Large intestine (tissue), 3 donors: Measurements from ENCODE around the gene MSI2. TPM values are rescaled to one million over a fixed set of nuclear protein-coding genes. Genes with fewer than 3 reads are reported as not detected.

ENCODE experiments used
- DNase-seq, 2 donors: peaks; one replicate each; pipeline versions ENCODE4 v3.0.0 to v3.0.0-alpha.2; 2013
- H3K27ac ChIP-seq: one replicate; pipeline ENCODE4 v1.5.1; 2013; ENCODE audit warnings: low read length
- H3K27me3 ChIP-seq: 2 replicates; pipeline ENCODE4 v1.6.1; 2013; ENCODE audit warnings: low read length; ENCODE audit not compliant: control insufficient read depth, insufficient read depth
- H3K36me3 ChIP-seq: 2 replicates; pipeline ENCODE4 v1.6.1; 2013; ENCODE audit warnings: low read length; ENCODE audit not compliant: control insufficient read depth, insufficient read depth
- H3K4me1 ChIP-seq: one replicate; pipeline ENCODE4 v1.6.1; 2013; ENCODE audit warnings: low read length; ENCODE audit not compliant: control insufficient read depth, insufficient read depth
- H3K4me3 ChIP-seq: one replicate; pipeline ENCODE4 v1.5.1; 2013; ENCODE audit warnings: low read length
- H3K9me3 ChIP-seq: one replicate; pipeline ENCODE4 v1.6.1; 2013; ENCODE audit warnings: mild to moderate bottlenecking, low read depth, low read length, moderate library complexity; ENCODE audit not compliant: control insufficient read depth
- WGBS: methylation state at CpG from one replicate; pipeline ENCODE4 v1.1.5; 2013; ENCODE audit warnings: low lambda C conversion rate; ENCODE audit not compliant: insufficient coverage; 5-methylcytosine and 5-hydroxymethylcytosine counted together
- polyA plus RNA-seq: library from polyadenylated mRNA; unstranded; fragments of 120-200 nt; gene quantifications from one replicate; pipeline ENCODE4 v1.2.1, GENCODE V29; 2013

MSI2 gene
- polyA plus RNA-seq, 1 donor = 46.1 TPM

GRCh38 chr17:57569853-57570252, 313.5 kb downstream of the MSI2 start:
- H3K4me3 ChIP-seq = no peak overlapping the region
- DNase-seq = no peak
- 100% methylated on average over 1 of the region's 7 CpGs for WGBS
- peaks cover 9% of the 10 kb centered on the region for H3K4me1 ChIP-seq
- H3K36me3 ChIP-seq = no peaks in the 10 kb centered on the region
- H3K9me3 ChIP-seq = no peaks in the 10 kb centered on the region
- no peaks in the 10 kb centered on the region for H3K27me3 ChIP-seq
- no peak overlapping the region for H3K27ac ChIP-seq

GRCh38 chr17:57570724-57571344, 314.5 kb downstream of the MSI2 start:
- H3K4me1 ChIP-seq = no peaks in the 10 kb centered on the region
- H3K36me3 ChIP-seq = no peaks in the 10 kb centered on the region
- no peak overlapping the region for H3K4me3 ChIP-seq
- no peak for DNase-seq
- no peak overlapping the region for H3K27ac ChIP-seq
- WGBS = no CpG with 5 or more reads among the region's 10 CpGs
- no peaks in the 10 kb centered on the region for H3K27me3 ChIP-seq
- H3K9me3 ChIP-seq = no peaks in the 10 kb centered on the region

DNA sequence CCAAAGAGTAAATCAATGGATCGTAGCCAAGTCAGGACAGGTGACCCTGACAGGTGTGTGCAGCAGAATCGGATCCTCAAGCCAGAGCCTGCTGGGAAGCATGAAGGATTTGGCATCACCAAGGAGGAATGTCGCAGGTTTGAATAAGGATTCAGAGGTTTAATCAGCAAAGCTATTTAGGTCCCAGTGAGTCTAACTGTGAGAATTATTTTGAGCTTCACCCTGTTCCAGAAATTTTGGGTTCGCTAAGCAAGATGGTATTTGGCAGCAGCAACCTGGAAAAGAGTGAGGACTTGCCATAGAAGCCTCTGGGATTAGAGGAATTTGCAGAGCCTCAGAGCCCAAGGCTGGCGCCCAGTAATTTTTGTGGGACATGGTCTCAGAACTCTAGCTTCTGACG, 315.7 kb downstream of the MSI2 start:
- Histone ChIP-seq H3K36me3 (no peaks in the 10 kb centered on the region), H3K9me3 (no peaks in the 10 kb centered on the region), H3K4me3 (no peak overlapping the region), H3K27me3 (no peaks in the 10 kb centered on the region), H3K4me1 (peaks cover under 1% of the 10 kb centered on the region), H3K27ac (no peak overlapping the region)
- no peak for DNase-seq
- WGBS = no CpG with 5 or more reads among the region's 6 CpGs

- Histone ChIP-seq H3K4me3 (no peak overlapping the region), H3K9me3 (no peaks in the 10 kb centered on the region), H3K27me3 (no peaks in the 10 kb centered on the region), H3K4me1 (peaks cover 5% of the 10 kb centered on the region), H3K27ac (no peak overlapping the region), H3K36me3 (no peaks in the 10 kb centered on the region)
- WGBS = no CpG with 5 or more reads among the region's 13 CpGs
- no peak for DNase-seq
These were observed 316.3 kb downstream of the MSI2 start for GRCh38 chr17:57572600-57572999.

DNA sequence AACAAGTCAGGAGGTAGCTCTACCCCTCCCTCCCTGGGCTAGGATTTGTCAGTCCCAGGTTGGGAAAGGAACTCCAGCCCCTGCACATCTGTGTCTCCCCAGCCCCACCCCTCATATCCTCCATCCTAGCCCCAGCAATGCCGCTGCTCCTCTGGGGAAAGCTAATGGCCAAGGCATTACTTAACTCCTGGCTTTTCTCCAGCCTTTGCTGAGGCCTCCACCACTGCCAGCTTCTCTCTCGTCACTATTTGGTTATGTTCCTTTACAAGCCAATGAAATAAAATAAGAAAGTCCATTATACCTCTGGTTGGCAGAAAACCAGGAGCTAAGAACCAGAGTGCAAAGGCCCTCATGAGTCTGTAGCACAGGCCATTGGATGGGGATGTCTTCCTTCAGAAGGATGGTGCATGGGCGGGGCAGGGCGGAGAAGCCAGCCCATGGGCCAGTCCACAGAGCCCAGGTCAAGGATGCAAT, 317.8 kb downstream of the MSI2 start:
- no peak for DNase-seq
- no CpG with 5 or more reads among the region's 4 CpGs for WGBS
- H3K27me3 ChIP-seq = no peaks in the 10 kb centered on the region
- H3K27ac ChIP-seq = no peak overlapping the region
- H3K4me3 ChIP-seq = no peak overlapping the region
- no peaks in the 10 kb centered on the region for H3K9me3 ChIP-seq
- H3K4me1 ChIP-seq = peaks cover 14% of the 10 kb centered on the region
- H3K36me3 ChIP-seq = no peaks in the 10 kb centered on the region

DNA sequence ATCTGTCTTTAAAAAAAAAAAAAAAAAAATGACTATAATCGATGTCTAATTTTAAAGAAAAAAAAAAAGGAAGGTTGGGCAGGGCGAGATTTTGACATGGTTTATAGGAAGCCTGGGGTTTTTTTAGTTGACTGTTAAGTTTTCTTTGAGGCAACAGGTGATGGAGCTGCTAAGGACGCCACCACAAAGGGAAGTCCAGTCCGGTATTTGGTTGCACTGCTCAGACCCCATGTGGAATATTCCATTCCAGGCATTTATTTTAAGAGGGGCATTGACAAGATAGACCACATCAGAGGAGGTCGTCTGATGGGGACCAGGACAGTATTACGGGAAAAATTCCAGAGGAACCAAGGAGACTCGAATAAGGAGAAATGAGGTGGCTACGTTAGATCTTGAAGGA, 320.4 kb downstream of the MSI2 start:
- no peaks in the 10 kb centered on the region for H3K36me3 ChIP-seq
- peaks cover 14% of the 10 kb centered on the region for H3K4me1 ChIP-seq
- no peak overlapping the region for H3K4me3 ChIP-seq
- no peaks in the 10 kb centered on the region for H3K9me3 ChIP-seq
- no peaks in the 10 kb centered on the region for H3K27me3 ChIP-seq
- no peak overlapping the region for H3K27ac ChIP-seq
- WGBS = 92% methylated on average over 2 of the region's 8 CpGs
- DNase-seq = no peak

DNA sequence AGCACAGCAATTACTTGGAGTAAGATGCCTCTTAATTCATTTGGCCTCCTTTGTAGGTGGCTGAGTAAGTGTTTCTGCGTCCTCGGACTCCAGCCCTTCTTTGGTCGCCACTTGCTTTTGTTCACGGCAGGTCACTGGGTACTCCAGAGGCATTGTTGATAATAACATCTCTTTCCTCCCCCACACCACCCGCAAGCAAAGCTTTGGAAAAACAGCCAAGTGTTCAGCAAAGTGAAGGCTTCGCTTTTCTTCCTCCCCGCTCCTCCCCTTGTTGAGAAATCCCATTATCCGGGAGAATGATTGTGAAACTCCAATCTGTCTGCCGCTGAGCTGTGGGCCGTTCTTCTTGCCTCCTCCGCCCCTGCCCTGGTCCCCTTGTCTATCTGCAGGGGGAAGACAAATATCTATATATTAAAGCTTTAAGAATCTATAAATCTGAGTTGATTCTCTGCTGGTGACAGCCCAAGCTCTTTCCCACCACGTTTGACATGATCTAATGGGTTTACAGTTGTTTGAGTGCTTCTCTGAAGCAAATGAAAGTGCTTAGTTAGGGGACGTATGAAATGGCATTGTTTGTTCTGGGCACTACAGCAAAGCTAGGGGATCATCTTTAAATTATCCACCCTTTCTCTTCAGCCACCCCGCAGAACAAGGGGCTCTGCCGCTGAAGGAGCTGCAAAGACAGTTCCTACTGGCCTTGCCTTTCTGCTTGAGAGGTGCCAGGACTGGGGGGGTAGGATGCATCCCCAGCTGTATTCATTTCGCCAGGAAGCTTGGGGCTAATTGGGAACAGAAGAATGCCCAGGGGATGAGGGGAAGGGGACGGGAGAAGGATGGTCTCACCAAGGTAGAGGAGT, 321.7 kb downstream of the MSI2 start:
- WGBS = no CpG with 5 or more reads among the region's 17 CpGs
- H3K36me3 ChIP-seq = no peaks in the 10 kb centered on the region
- H3K4me3 ChIP-seq = peak overlapping the region; percentile 21
- no peaks in the 10 kb centered on the region for H3K27me3 ChIP-seq
- DNase-seq = peak in 1 of 2 donors; percentile 73
- no peaks in the 10 kb centered on the region for H3K9me3 ChIP-seq
- peak overlapping the region; percentile 48 for H3K27ac ChIP-seq
- peaks cover 14% of the 10 kb centered on the region for H3K4me1 ChIP-seq

GRCh38 chr17:57578608-57579225, 322.4 kb downstream of the MSI2 start:
- H3K36me3 ChIP-seq = no peaks in the 10 kb centered on the region
- no peak overlapping the region for H3K4me3 ChIP-seq
- DNase-seq = no peak
- H3K9me3 ChIP-seq = no peaks in the 10 kb centered on the region
- H3K4me1 ChIP-seq = peaks cover 14% of the 10 kb centered on the region
- no peak overlapping the region for H3K27ac ChIP-seq
- WGBS = no CpG with 5 or more reads among the region's 5 CpGs
- no peaks in the 10 kb centered on the region for H3K27me3 ChIP-seq

DNA sequence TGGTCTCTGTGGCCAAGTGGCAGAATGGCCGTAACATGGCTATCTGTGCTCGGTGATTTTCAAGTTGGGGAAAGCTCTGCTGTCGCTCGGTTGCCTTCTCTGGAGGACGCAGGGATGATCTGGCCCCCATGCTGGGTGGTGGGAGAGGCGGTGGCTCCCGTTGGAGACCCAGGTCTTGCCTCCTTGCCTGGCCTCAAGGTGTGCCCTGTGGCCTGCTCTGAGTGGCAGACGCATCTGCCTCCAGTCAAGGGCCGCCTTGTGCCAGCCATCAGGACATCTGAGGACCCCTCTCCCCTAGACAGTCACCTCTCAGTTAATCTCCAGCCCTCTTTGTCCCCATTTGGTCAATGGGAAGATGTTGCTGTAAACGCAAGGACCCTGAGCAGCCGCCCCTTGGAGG, 322.9 kb downstream of the MSI2 start:
- H3K9me3 ChIP-seq = no peaks in the 10 kb centered on the region
- no peak overlapping the region for H3K27ac ChIP-seq
- no peaks in the 10 kb centered on the region for H3K36me3 ChIP-seq
- no peak for DNase-seq
- H3K27me3 ChIP-seq = no peaks in the 10 kb centered on the region
- no peak overlapping the region for H3K4me3 ChIP-seq
- peaks cover 14% of the 10 kb centered on the region for H3K4me1 ChIP-seq
- no CpG with 5 or more reads among the region's 11 CpGs for WGBS

- H3K9me3 ChIP-seq = no peaks in the 10 kb centered on the region
- no CpG with 5 or more reads among the region's 5 CpGs for WGBS
- no peaks in the 10 kb centered on the region for H3K27me3 ChIP-seq
- H3K4me1 ChIP-seq = peaks cover 14% of the 10 kb centered on the region
- no peak for DNase-seq
- no peak overlapping the region for H3K4me3 ChIP-seq
- H3K36me3 ChIP-seq = no peaks in the 10 kb centered on the region
- no peak overlapping the region for H3K27ac ChIP-seq
These were observed 323.9 kb downstream of the MSI2 start for GRCh38 chr17:57580055-57580739.
